PFSK-1 (cell line): ENCODE data around the gene CLK2.

ENCODE experiments used
- POLR2AphosphoS5 ChIP-seq: IDR thresholded peaks from 2 replicates; pipeline ENCODE4 v1.6.1; 2012; ENCODE audit warnings: low read depth, mild to moderate bottlenecking, control low read depth, low read length, moderate library complexity
- TAF1 ChIP-seq: IDR thresholded peaks from 2 replicates; pipeline ENCODE4 v1.6.1; 2012; ENCODE audit warnings: low read length, control low read depth, borderline replicate concordance; ENCODE audit not compliant: insufficient read depth

GRCh38 chr1:155272466-155273342 lies 600 bp downstream of the CLK2 start:
- no peak for TF ChIP-seq POLR2AphosphoS5
- TF ChIP-seq TAF1, result peak; percentile 13; the same call in 1 of the 2 replicates
